Ovary (tissue), 1 donor: Measurements from ENCODE around the gene MADD.

ENCODE experiments used
- EP300 ChIP-seq: sonication (generic); formaldehyde crosslinking; IDR thresholded peaks from one replicate; pipeline ENCODE4 v1.6.1; 2017; ENCODE audit warnings: antibody characterized with exemption
- POLR2A ChIP-seq: fragments of 450-650 bp; IDR thresholded peaks from one replicate; pipeline ENCODE4 v1.6.1; 2017; ENCODE audit warnings: antibody characterized with exemption, mild to moderate bottlenecking, moderate library complexity

GRCh38 chr11:47308050-47308823 is 38.3 kb downstream of the MADD start:
- no peak for TF ChIP-seq EP300
- no peak for TF ChIP-seq POLR2A
